Measurements from ENCODE around the gene SAMD5. TPM values are rescaled to one million over a fixed set of nuclear protein-coding genes. Genes with fewer than 3 reads are reported as not detected.

SAMD5 gene
- total RNA-seq, 2 experiments from 2014 or later: not detected

- H3K9me3 Mint-ChIP-seq: no peaks in the 10 kb centered on the region
- POLR2A ChIA-PET: no interaction called here
- CTCF ChIA-PET: no interaction called here
- no peaks in the 10 kb centered on the region for H3K4me1 Mint-ChIP-seq
- H3K27me3 Mint-ChIP-seq: peaks cover 2% of the 10 kb centered on the region
- H3K27ac Mint-ChIP-seq: no peak overlapping the region
- H3K4me3 Mint-ChIP-seq: no peak overlapping the region
- H3K36me3 Mint-ChIP-seq (ENCODE audit: low read depth): no peaks in the 10 kb centered on the region
- no peak for DNase-seq
Observed at GRCh38 chr6:147563472-147563871, 55.0 kb downstream of the SAMD5 start.

GRCh38 chr6:147564556-147564955, 56.1 kb downstream of the SAMD5 start:
- CTCF ChIA-PET: no interaction called here
- H3K9me3 Mint-ChIP-seq: no peaks in the 10 kb centered on the region

GRCh38 chr6:147566244-147566898, 57.9 kb downstream of the SAMD5 start:
- Mint-ChIP-seq H3K4me1 (no peaks in the 10 kb centered on the region), H3K36me3 (ENCODE audit: low read depth) (no peaks in the 10 kb centered on the region), H3K27ac (no peak overlapping the region), H3K9me3 (no peaks in the 10 kb centered on the region), H3K4me3 (no peak overlapping the region), H3K27me3 (peaks cover 2% of the 10 kb centered on the region)
- CTCF ChIA-PET: no interaction called here
- no peak for DNase-seq
- POLR2A ChIA-PET: no interaction called here

More at GRCh38 chr6:147564556-147564955, 56.1 kb downstream of the SAMD5 start:
- no peaks in the 10 kb centered on the region for H3K36me3 Mint-ChIP-seq (ENCODE audit: low read depth)
- POLR2A ChIA-PET: no interaction called here
- H3K27ac Mint-ChIP-seq: no peak overlapping the region
- H3K4me3 Mint-ChIP-seq: no peak overlapping the region
- peaks cover 2% of the 10 kb centered on the region for H3K27me3 Mint-ChIP-seq
- DNase-seq: no peak
- H3K4me1 Mint-ChIP-seq: no peaks in the 10 kb centered on the region

- H3K9me3 Mint-ChIP-seq: no peaks in the 10 kb centered on the region
- no peaks in the 10 kb centered on the region for H3K36me3 Mint-ChIP-seq (ENCODE audit: low read depth)
- no peak for DNase-seq
- H3K27me3 Mint-ChIP-seq: peaks cover 2% of the 10 kb centered on the region
- ChIA-PET POLR2A (no interaction called here), CTCF (no interaction called here)
- no peak overlapping the region for H3K4me3 Mint-ChIP-seq
- no peaks in the 10 kb centered on the region for H3K4me1 Mint-ChIP-seq
- no peak overlapping the region for H3K27ac Mint-ChIP-seq
Observed at GRCh38 chr6:147567141-147567805, 58.8 kb downstream of the SAMD5 start.

GRCh38 chr6:147569788-147570187, 61.3 kb downstream of the SAMD5 start:
- Mint-ChIP-seq H3K27me3 (peaks cover 2% of the 10 kb centered on the region), H3K27ac (no peak overlapping the region), H3K36me3 (ENCODE audit: low read depth) (no peaks in the 10 kb centered on the region), H3K4me1 (no peaks in the 10 kb centered on the region), H3K9me3 (no peaks in the 10 kb centered on the region), H3K4me3 (no peak overlapping the region)
- no peak for DNase-seq
- ChIA-PET CTCF (no interaction called here), POLR2A (no interaction called here)

GRCh38 chr6:147570681-147571080, 62.2 kb downstream of the SAMD5 start:
- H3K9me3 Mint-ChIP-seq: no peaks in the 10 kb centered on the region
- ChIA-PET POLR2A (no interaction called here), CTCF (no interaction called here)
- no peaks in the 10 kb centered on the region for H3K36me3 Mint-ChIP-seq (ENCODE audit: low read depth)
- H3K27me3 Mint-ChIP-seq: no peaks in the 10 kb centered on the region
- DNase-seq: no peak
- no peak overlapping the region for H3K27ac Mint-ChIP-seq
- H3K4me3 Mint-ChIP-seq: no peak overlapping the region
- H3K4me1 Mint-ChIP-seq: no peaks in the 10 kb centered on the region

GRCh38 chr6:147577488-147577887, 69.0 kb downstream of the SAMD5 start:
- CTCF ChIA-PET: no interaction called here
- no peak overlapping the region for H3K4me3 Mint-ChIP-seq
- POLR2A ChIA-PET: no interaction called here
- no peak for DNase-seq
- H3K27me3 Mint-ChIP-seq: no peaks in the 10 kb centered on the region
- H3K4me1 Mint-ChIP-seq: no peaks in the 10 kb centered on the region
- peaks cover 8% of the 10 kb centered on the region for H3K9me3 Mint-ChIP-seq
- H3K36me3 Mint-ChIP-seq (ENCODE audit: low read depth): no peaks in the 10 kb centered on the region
- H3K27ac Mint-ChIP-seq: no peak overlapping the region

GRCh38 chr6:147578159-147578558, 69.7 kb downstream of the SAMD5 start:
- Mint-ChIP-seq H3K4me3 (no peak overlapping the region), H3K9me3 (peaks cover 8% of the 10 kb centered on the region)

GRCh38 chr6:147578883-147579282, 70.4 kb downstream of the SAMD5 start:
- Mint-ChIP-seq H3K4me3 (no peak overlapping the region), H3K9me3 (peaks cover 8% of the 10 kb centered on the region), H3K27me3 (no peaks in the 10 kb centered on the region), H3K4me1 (no peaks in the 10 kb centered on the region), H3K27ac (no peak overlapping the region), H3K36me3 (ENCODE audit: low read depth) (no peaks in the 10 kb centered on the region)
- CTCF ChIA-PET: no interaction called here
- POLR2A ChIA-PET: no interaction called here
- DNase-seq: no peak

More at GRCh38 chr6:147578159-147578558, 69.7 kb downstream of the SAMD5 start:
- H3K36me3 Mint-ChIP-seq (ENCODE audit: low read depth): no peaks in the 10 kb centered on the region
- CTCF ChIA-PET: no interaction called here
- no peaks in the 10 kb centered on the region for H3K4me1 Mint-ChIP-seq
- no peaks in the 10 kb centered on the region for H3K27me3 Mint-ChIP-seq
- POLR2A ChIA-PET: no interaction called here
- H3K27ac Mint-ChIP-seq: no peak overlapping the region
- no peak for DNase-seq

GRCh38 chr6:147579667-147580066, 71.2 kb downstream of the SAMD5 start:
- H3K27ac Mint-ChIP-seq: no peak overlapping the region
- CTCF ChIA-PET: no interaction called here
- peaks cover 8% of the 10 kb centered on the region for H3K9me3 Mint-ChIP-seq
- no peaks in the 10 kb centered on the region for H3K36me3 Mint-ChIP-seq (ENCODE audit: low read depth)
- no peak for DNase-seq
- no peak overlapping the region for H3K4me3 Mint-ChIP-seq
- H3K4me1 Mint-ChIP-seq: no peaks in the 10 kb centered on the region
- H3K27me3 Mint-ChIP-seq: no peaks in the 10 kb centered on the region
- POLR2A ChIA-PET: no interaction called here

GRCh38 chr6:147582991-147583390, 74.5 kb downstream of the SAMD5 start:
- no peak overlapping the region for H3K4me3 Mint-ChIP-seq
- peaks cover 8% of the 10 kb centered on the region for H3K9me3 Mint-ChIP-seq
- no peaks in the 10 kb centered on the region for H3K36me3 Mint-ChIP-seq (ENCODE audit: low read depth)
- no peaks in the 10 kb centered on the region for H3K4me1 Mint-ChIP-seq
- DNase-seq: no peak
- H3K27me3 Mint-ChIP-seq: no peaks in the 10 kb centered on the region
- H3K27ac Mint-ChIP-seq: no peak overlapping the region
- POLR2A ChIA-PET: no interaction called here
- CTCF ChIA-PET: no interaction called here

GRCh38 chr6:147585256-147585655, 76.8 kb downstream of the SAMD5 start:
- CTCF ChIA-PET: no interaction called here
- peaks cover 4% of the 10 kb centered on the region for H3K9me3 Mint-ChIP-seq
- H3K27ac Mint-ChIP-seq: no peak overlapping the region
- no peak for DNase-seq
- H3K27me3 Mint-ChIP-seq: no peaks in the 10 kb centered on the region
- POLR2A ChIA-PET: no interaction called here
- no peaks in the 10 kb centered on the region for H3K36me3 Mint-ChIP-seq (ENCODE audit: low read depth)
- H3K4me3 Mint-ChIP-seq: no peak overlapping the region
- H3K4me1 Mint-ChIP-seq: no peaks in the 10 kb centered on the region

- H3K36me3 Mint-ChIP-seq (ENCODE audit: low read depth): no peaks in the 10 kb centered on the region
- H3K27me3 Mint-ChIP-seq: no peaks in the 10 kb centered on the region
- ChIA-PET POLR2A (no interaction called here), CTCF (no interaction called here)
- no peak overlapping the region for H3K27ac Mint-ChIP-seq
- no peak overlapping the region for H3K4me3 Mint-ChIP-seq
- H3K4me1 Mint-ChIP-seq: no peaks in the 10 kb centered on the region
- H3K9me3 Mint-ChIP-seq: peaks cover 3% of the 10 kb centered on the region
- DNase-seq: no peak
Observed at GRCh38 chr6:147586044-147586443, 77.6 kb downstream of the SAMD5 start.

- no peaks in the 10 kb centered on the region for H3K36me3 Mint-ChIP-seq (ENCODE audit: low read depth)
- H3K4me3 Mint-ChIP-seq: no peak overlapping the region
- H3K27me3 Mint-ChIP-seq: no peaks in the 10 kb centered on the region
- ChIA-PET CTCF (no interaction called here), POLR2A (no interaction called here)
- no peak overlapping the region for H3K27ac Mint-ChIP-seq
- H3K9me3 Mint-ChIP-seq: no peaks in the 10 kb centered on the region
- no peak for DNase-seq
- no peaks in the 10 kb centered on the region for H3K4me1 Mint-ChIP-seq
Observed at GRCh38 chr6:147587907-147588306, 79.4 kb downstream of the SAMD5 start.

Data from activated CD4-positive, alpha-beta memory T cell treated with anti-CD3 and anti-CD28 coated beads, Interleukin-2, amount 10 ng/mL, durations not matched to agents 7 days and 5 days (primary cell).